Esophagus muscularis mucosa (tissue), 4 donors: Measurements from ENCODE around the gene AP3D1.

ENCODE experiments used
- EP300 ChIP-seq: sonication (generic); formaldehyde crosslinking; IDR thresholded peaks from one replicate; pipeline ENCODE4 v1.6.1; 2017; ENCODE audit warnings: antibody characterized with exemption
- POLR2A ChIP-seq: fragments of 450-650 bp; IDR thresholded peaks from one replicate; pipeline ENCODE4 v1.6.1; 2017; ENCODE audit warnings: antibody characterized with exemption, moderate library complexity, mild to moderate bottlenecking, low read depth
- POLR2AphosphoS5 ChIP-seq, 2 donors: sonication (generic); formaldehyde crosslinking; IDR thresholded peaks; one replicate each; pipeline ENCODE4 v1.6.1; 2017; ENCODE audit warnings: antibody characterized with exemption in 2 of 2
- TF ChIP-seq, protein P1 (sequence below), 3 experiments: fragments of 200-600 bp in 2 of 3; fragments of 450-650 bp in 1 of 3; sonication (generic) in 2 of 3; IDR thresholded peaks; one replicate each; pipeline ENCODE4 v1.5.1; 2017 to 2019; ENCODE audit warnings: antibody characterized with exemption in 3 of 3, mild to moderate bottlenecking in 2 of 3, moderate library complexity in 1 of 3

GRCh38 chr19:2121416-2122051, 29.8 kb downstream of the AP3D1 start:
- TF ChIP-seq, protein P1, sequence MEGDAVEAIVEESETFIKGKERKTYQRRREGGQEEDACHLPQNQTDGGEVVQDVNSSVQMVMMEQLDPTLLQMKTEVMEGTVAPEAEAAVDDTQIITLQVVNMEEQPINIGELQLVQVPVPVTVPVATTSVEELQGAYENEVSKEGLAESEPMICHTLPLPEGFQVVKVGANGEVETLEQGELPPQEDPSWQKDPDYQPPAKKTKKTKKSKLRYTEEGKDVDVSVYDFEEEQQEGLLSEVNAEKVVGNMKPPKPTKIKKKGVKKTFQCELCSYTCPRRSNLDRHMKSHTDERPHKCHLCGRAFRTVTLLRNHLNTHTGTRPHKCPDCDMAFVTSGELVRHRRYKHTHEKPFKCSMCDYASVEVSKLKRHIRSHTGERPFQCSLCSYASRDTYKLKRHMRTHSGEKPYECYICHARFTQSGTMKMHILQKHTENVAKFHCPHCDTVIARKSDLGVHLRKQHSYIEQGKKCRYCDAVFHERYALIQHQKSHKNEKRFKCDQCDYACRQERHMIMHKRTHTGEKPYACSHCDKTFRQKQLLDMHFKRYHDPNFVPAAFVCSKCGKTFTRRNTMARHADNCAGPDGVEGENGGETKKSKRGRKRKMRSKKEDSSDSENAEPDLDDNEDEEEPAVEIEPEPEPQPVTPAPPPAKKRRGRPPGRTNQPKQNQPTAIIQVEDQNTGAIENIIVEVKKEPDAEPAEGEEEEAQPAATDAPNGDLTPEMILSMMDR (IDR thresholded peaks at IDR 0.05) = no peak
- TF ChIP-seq POLR2A (no peak), POLR2AphosphoS5 (IDR thresholded peaks at IDR 0.05) (no peak), EP300 (no peak)
